Loucy (cell line): Measurements from ENCODE around the gene EXOC3L2.

Source experiments
- H2AFZ ChIP-seq: fragments of 200-600 bp; sonication (generic); 2 replicates; pipeline ENCODE4 v1.6.0; 2016; ENCODE audit warnings: antibody characterized with exemption, mild to moderate bottlenecking, low read length, moderate library complexity
- H3F3A ChIP-seq: fragments of 200-600 bp; 2 replicates; pipeline ENCODE4 v1.6.0; 2016; ENCODE audit warnings: antibody characterized with exemption, low read depth, mild to moderate bottlenecking
- H3K27me3 ChIP-seq: fragments of 200-600 bp; sonication (generic); 2 replicates; pipeline ENCODE4 v1.6.1; 2014; ENCODE audit warnings: low read length, mild to moderate bottlenecking; ENCODE audit not compliant: insufficient read depth, poor library complexity, severe bottlenecking
- H3K36me3 ChIP-seq: fragments of 200-600 bp; sonication (generic); 2 replicates; pipeline ENCODE4 v1.6.1; 2016; ENCODE audit warnings: low read length; ENCODE audit not compliant: insufficient read depth
- H3K4me1 ChIP-seq: fragments of 200-600 bp; sonication (generic); 2 replicates; pipeline ENCODE4 v1.5.1; 2014; ENCODE audit warnings: low read length, mild to moderate bottlenecking; ENCODE audit not compliant: insufficient read depth, poor library complexity, severe bottlenecking
- H3K4me2 ChIP-seq: fragments of 200-600 bp; sonication (generic); 2 replicates; pipeline ENCODE4 v1.6.0; 2014; ENCODE audit warnings: antibody characterized with exemption, low read length, low read depth, mild to moderate bottlenecking; ENCODE audit not compliant: poor library complexity, severe bottlenecking
- H3K4me3 ChIP-seq: fragments of 200-600 bp; sonication (generic); 2 replicates; pipeline ENCODE4 v1.5.1; 2014; ENCODE audit warnings: low read length, mild to moderate bottlenecking, mixed read lengths; ENCODE audit not compliant: poor library complexity, severe bottlenecking
- H3K79me2 ChIP-seq: fragments of 200-600 bp; sonication (generic); 2 replicates; pipeline ENCODE4 v1.6.1; 2014; ENCODE audit warnings: low read length; ENCODE audit not compliant: insufficient read depth
- H3K9ac ChIP-seq: fragments of 200-600 bp; sonication (generic); 2 replicates; pipeline ENCODE4 v1.6.0; 2014; ENCODE audit warnings: mild to moderate bottlenecking, low read depth, low read length, moderate library complexity; ENCODE audit not compliant: poor library complexity, severe bottlenecking
- H3K9me2 ChIP-seq: fragments of 200-600 bp; sonication (generic); replicated peaks from 2 replicates; pipeline ENCODE4 v1.6.1; 2016; ENCODE audit warnings: low read depth, low read length, mixed read lengths
- H3K9me3 ChIP-seq: fragments of 200-600 bp; sonication (generic); 2 replicates; pipeline ENCODE4 v1.6.1; 2014; ENCODE audit warnings: mild to moderate bottlenecking, antibody characterized with exemption, low read length, low read depth; ENCODE audit not compliant: insufficient read depth
- H4K20me1 ChIP-seq: fragments of 200-600 bp; sonication (generic); 2 replicates; pipeline ENCODE4 v1.6.0; 2014; ENCODE audit warnings: antibody characterized with exemption, low read length, mild to moderate bottlenecking; ENCODE audit not compliant: insufficient read depth, poor library complexity, severe bottlenecking
- CTCF ChIP-seq: fragments of 200-600 bp; sonication (generic); conservative IDR thresholded peaks from 2 replicates; pipeline ENCODE4 v1.5.1; 2014; ENCODE audit warnings: mild to moderate bottlenecking, antibody characterized with exemption, low read length
- EZH2phosphoT487 ChIP-seq: fragments of 200-600 bp; IDR thresholded peaks from 2 replicates; pipeline ENCODE4 v1.6.1; 2018; ENCODE audit warnings: antibody characterized with exemption, mild to moderate bottlenecking, moderate library complexity, borderline replicate concordance

Gene EXOC3L2

GRCh38 chr19:45224645-45225044 lies 20.6 kb downstream of the EXOC3L2 start:
- no peak overlapping the region for H3K4me2 ChIP-seq
- no peaks in the 10 kb centered on the region for H3K9me3 ChIP-seq
- H3K27me3 ChIP-seq = no peaks in the 10 kb centered on the region
- no peak overlapping the region for H3K9ac ChIP-seq
- no peaks in the 10 kb centered on the region for H3K79me2 ChIP-seq
- H3K4me3 ChIP-seq = no peak overlapping the region
- no peaks in the 10 kb centered on the region for H4K20me1 ChIP-seq
- H3K4me1 ChIP-seq = no peaks in the 10 kb centered on the region
- H2AFZ ChIP-seq = no peak overlapping the region
- H3F3A ChIP-seq = no peaks in the 10 kb centered on the region
- no peaks in the 10 kb centered on the region for H3K36me3 ChIP-seq
- H3K9me2 ChIP-seq = no peaks in the 10 kb centered on the region
- no peak for TF ChIP-seq CTCF
- TF ChIP-seq EZH2phosphoT487 = no peak

GRCh38 chr19:45223879-45224278 lies 21.3 kb downstream of the EXOC3L2 start:
- Histone ChIP-seq H3K4me1 (no peaks in the 10 kb centered on the region), H2AFZ (no peak overlapping the region), H3K79me2 (no peaks in the 10 kb centered on the region), H3K4me2 (no peak overlapping the region), H3K9me3 (no peaks in the 10 kb centered on the region), H4K20me1 (no peaks in the 10 kb centered on the region), H3K9ac (no peak overlapping the region), H3K4me3 (no peak overlapping the region), H3K9me2 (no peaks in the 10 kb centered on the region), H3F3A (no peaks in the 10 kb centered on the region), H3K36me3 (no peaks in the 10 kb centered on the region), H3K27me3 (no peaks in the 10 kb centered on the region)
- no peak for TF ChIP-seq CTCF
- no peak for TF ChIP-seq EZH2phosphoT487

- no peaks in the 10 kb centered on the region for H3K27me3 ChIP-seq
- TF ChIP-seq EZH2phosphoT487 = no peak
- TF ChIP-seq CTCF = no peak
Measured at GRCh38 chr19:45222724-45223123, 22.5 kb downstream of the EXOC3L2 start.

More at GRCh38 chr19:45222724-45223123, 22.5 kb downstream of the EXOC3L2 start:
- no peak overlapping the region for H3K4me2 ChIP-seq
- H3K9me3 ChIP-seq = no peaks in the 10 kb centered on the region
- H3K79me2 ChIP-seq = no peaks in the 10 kb centered on the region
- H3K9ac ChIP-seq = no peak overlapping the region
- H3K4me3 ChIP-seq = no peak overlapping the region
- H3K9me2 ChIP-seq = no peaks in the 10 kb centered on the region
- H2AFZ ChIP-seq = no peak overlapping the region
- no peaks in the 10 kb centered on the region for H4K20me1 ChIP-seq
- no peaks in the 10 kb centered on the region for H3K4me1 ChIP-seq
- no peaks in the 10 kb centered on the region for H3K36me3 ChIP-seq
- H3F3A ChIP-seq = no peaks in the 10 kb centered on the region
